C4-2B (cell line): ENCODE data around the gene IGFBP4.

Experiments
- CTCF ChIP-seq: fragments of 450-650 bp; conservative IDR thresholded peaks from 2 replicates; pipeline ENCODE4 v1.5.1; 2017; ENCODE audit warnings: mild to moderate bottlenecking
- ZFX ChIP-seq: fragments of 450-650 bp; IDR thresholded peaks from 2 replicates; pipeline ENCODE4 v1.6.1; 2017

- TF ChIP-seq CTCF (peak; percentile 75), ZFX (no peak)
Observed at GRCh38 chr17:40415390-40415789, 27.9 kb upstream of the IGFBP4 start.
